ENCODE results near the gene GRK6. TPM values are rescaled to one million over a fixed set of nuclear protein-coding genes. Genes with fewer than 3 reads are reported as not detected.

Gene GRK6
- total and polyA plus RNA-seq, 9 of the 15 experiments (the other 6 are each of a cell fraction or from before 2014, with no cell fraction given) = 0.63 to 122 (median 44.5) TPM

DNA sequence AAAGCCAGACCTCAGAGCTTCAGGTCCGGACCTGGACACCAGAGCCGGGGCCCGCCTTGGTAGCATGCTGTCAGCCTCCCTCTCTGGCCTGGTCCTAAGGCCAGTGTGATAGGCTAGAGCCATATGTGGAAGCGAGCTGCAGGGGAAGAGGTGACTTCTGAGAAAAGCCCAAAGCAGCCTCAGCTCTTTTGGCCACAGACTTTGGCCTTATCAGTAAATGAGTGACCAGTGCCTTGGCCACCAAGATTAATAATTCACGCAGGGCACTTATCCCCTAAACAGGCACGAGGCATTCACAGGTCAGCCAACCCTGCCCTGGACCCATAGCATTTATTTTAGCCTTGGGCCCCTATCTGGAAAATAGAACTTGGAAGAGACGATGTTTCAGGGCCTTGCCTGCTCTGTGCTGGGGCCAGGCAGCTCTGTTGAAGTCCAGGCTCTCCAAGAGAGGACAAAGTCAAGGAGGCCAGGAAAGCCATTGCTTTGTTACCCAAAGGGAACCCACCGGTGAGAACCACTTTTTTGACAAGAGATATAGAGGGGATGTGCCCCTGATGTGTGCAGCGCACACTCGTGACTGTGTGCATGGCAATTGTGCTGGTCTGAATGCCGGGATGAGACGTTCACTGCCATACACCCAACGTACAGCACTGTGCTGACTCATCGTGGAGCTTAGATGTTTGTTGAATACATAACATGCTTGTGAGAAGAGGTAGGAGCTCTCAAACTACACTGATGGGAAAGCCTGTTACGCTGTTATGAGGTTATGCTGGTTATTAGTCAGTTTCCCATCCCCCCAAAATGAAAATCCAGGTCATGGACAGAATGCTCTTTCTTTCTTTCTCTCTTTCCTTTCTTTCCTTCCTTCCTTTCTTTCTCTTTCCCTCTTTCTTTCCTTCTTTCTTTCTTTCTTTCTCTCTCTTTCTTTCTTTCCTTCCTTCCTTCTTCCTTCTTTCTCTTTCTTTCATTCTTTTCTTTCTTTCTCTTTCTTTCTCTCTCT, 47.3 kb upstream of the GRK6 start (continued):
- TF ChIP-seq, protein P1, sequence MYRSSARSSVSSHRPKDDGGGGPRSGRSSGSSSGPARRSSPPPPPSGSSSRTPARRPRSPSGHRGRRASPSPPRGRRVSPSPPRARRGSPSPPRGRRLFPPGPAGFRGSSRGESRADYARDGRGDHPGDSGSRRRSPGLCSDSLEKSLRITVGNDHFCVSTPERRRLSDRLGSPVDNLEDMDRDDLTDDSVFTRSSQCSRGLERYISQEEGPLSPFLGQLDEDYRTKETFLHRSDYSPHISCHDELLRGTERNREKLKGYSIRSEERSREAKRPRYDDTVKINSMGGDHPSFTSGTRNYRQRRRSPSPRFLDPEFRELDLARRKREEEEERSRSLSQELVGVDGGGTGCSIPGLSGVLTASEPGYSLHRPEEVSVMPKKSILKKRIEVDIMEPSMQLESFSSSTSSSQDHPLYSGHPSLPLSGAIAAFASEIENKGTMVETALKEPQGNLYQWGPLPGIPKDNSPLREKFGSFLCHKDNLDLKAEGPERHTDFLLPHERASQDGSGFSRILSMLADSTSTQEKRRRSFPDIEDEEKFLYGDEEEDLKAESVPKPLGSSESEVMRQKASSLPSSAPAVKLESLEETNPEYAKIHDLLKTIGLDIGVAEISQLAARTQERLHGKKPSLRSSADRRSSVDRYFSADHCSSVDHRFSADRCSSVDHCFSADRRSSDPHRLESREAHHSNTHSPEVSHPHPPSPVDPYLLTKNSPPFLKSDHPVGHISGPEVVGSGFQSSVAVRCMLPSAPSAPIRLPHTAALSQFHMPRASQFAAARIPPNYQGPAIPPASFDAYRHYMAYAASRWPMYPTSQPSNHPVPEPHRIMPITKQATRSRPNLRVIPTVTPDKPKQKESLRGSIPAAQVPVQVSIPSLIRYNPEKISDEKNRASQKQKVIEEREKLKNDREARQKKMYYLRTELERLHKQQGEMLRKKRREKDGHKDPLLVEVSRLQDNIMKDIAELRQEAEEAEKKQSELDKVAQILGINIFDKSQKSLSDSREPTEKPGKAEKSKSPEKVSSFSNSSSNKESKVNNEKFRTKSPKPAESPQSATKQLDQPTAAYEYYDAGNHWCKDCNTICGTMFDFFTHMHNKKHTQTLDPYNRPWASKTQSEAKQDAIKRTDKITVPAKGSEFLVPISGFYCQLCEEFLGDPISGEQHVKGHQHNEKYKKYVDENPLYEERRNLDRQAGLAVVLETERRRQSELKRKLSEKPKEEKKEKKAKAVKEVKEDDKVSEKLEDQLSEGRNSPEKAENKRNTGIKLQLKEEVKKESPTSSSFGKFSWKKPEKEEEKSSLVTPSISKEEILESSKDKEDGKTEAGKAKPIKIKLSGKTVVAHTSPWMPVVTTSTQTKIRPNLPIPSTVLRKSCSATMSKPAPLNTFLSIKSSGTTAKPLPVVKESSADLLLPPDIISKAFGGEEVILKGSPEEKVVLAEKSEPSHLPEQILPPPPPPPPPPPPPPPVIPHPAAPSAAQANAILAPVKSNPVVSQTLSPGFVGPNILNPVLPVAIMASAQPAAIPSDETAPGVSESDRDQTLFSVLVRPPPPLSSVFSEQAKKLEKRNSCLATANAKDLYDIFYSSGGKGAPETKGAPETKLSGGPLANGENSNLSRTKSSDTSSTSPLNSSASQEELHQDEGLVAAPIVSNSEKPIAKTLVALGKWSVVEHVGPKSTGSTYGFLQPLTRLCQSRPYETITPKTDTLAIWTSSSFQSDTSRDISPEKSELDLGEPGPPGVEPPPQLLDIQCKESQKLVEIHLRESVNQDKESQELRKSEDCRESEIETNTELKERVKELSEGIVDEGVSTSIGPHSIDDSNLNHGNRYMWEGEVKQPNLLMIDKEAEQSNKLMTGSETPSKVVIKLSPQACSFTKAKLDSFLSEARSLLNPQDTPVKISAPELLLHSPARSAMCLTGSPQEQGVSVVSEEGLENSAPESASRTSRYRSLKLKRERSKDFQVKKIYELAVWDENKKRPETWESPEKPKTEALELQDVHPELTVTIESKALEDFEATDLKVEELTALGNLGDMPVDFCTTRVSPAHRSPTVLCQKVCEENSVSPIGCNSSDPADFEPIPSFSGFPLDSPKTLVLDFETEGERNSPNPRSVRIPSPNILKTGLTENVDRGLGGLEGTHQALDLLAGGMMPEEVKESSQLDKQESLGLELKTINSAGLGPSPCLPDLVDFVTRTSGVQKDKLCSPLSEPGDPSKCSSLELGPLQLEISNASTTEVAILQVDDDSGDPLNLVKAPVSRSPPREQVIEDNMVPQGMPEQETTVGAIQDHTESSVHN (IDR thresholded peaks at IDR 0.05; ENCODE audit: borderline replicate concordance in 1 of 2, low read depth in 1 of 2) = peak in 1 of 2 experiments; percentile 54; a peak in 1 of 4 replicates
- TF ChIP-seq DACH1 (IDR thresholded peaks at IDR 0.05; ENCODE audit: partially characterized antibody) (peak; percentile 65), ARNT (IDR thresholded peaks at IDR 0.05) (peak in 1 of 2 experiments; percentile 85; a peak in 2 of 4 replicates), RBFOX2 (IDR thresholded peaks at IDR 0.05; ENCODE audit: low read depth, low read length) (no peak; the same call in none of the 2 replicates), BACH1 (tag; IDR thresholded peaks at IDR 0.05) (peak; percentile 88), RFX7 (CRISPR knock-in tag; IDR thresholded peaks at IDR 0.05) (0 out of 2 replicates have a peak, but pooled peaks have one; percentile 70), HSF4 (CRISPR knock-in tag; IDR thresholded peaks at IDR 0.05; ENCODE audit: borderline replicate concordance) (0 out of 2 replicates have a peak, but pooled peaks have one; percentile 5)
- TF ChIP-seq, protein P2, sequence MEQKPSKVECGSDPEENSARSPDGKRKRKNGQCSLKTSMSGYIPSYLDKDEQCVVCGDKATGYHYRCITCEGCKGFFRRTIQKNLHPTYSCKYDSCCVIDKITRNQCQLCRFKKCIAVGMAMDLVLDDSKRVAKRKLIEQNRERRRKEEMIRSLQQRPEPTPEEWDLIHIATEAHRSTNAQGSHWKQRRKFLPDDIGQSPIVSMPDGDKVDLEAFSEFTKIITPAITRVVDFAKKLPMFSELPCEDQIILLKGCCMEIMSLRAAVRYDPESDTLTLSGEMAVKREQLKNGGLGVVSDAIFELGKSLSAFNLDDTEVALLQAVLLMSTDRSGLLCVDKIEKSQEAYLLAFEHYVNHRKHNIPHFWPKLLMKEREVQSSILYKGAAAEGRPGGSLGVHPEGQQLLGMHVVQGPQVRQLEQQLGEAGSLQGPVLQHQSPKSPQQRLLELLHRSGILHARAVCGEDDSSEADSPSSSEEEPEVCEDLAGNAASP (IDR thresholded peaks at IDR 0.05) = no peak
- TF ChIP-seq, protein P3, sequence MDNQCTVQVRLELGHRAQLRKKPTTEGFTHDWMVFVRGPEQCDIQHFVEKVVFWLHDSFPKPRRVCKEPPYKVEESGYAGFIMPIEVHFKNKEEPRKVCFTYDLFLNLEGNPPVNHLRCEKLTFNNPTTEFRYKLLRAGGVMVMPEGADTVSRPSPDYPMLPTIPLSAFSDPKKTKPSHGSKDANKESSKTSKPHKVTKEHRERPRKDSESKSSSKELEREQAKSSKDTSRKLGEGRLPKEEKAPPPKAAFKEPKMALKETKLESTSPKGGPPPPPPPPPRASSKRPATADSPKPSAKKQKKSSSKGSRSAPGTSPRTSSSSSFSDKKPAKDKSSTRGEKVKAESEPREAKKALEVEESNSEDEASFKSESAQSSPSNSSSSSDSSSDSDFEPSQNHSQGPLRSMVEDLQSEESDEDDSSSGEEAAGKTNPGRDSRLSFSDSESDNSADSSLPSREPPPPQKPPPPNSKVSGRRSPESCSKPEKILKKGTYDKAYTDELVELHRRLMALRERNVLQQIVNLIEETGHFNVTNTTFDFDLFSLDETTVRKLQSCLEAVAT (IDR thresholded peaks at IDR 0.05) = peak; percentile 82 to 86; a peak in 3 of 4 replicates

Measured in K562 (cell line).